Right lobe of liver (tissue), 4 donors: ENCODE measurements around the gene TNFRSF21.
"Not testable (repeated sequence)": the region's sequence is repeated elsewhere in the genome, so short reads cannot be mapped to it uniquely, and the experiment has no call there.

Source experiments
- CTCF ChIP-seq, 4 donors: fragments of 200-600 bp in 3 of 4; fragments of 450-650 bp in 1 of 4; IDR thresholded peaks; one replicate each; pipeline versions ENCODE4 v1.5.1 to v1.8.0; 2016 to 2022; ENCODE audit warnings: antibody characterized with exemption in 4 of 4, mild to moderate bottlenecking in 2 of 4
- POLR2A ChIP-seq: fragments of 450-650 bp; IDR thresholded peaks from one replicate; pipeline ENCODE4 v1.6.1; 2017; ENCODE audit warnings: antibody characterized with exemption, mild to moderate bottlenecking
- donor health status: DM: no; HTN: no; CAD: no.
- donor health status: DM: no; HTN: no; CAD: no.
- donor health status: DM: no; HTN: yes; CAD: no.

- not testable (repeated sequence) for TF ChIP-seq CTCF (IDR thresholded peaks at IDR 0.05); POLR2A
Observed at GRCh38 chr6:47315181-47315580, 5.5 kb upstream of the TNFRSF21 start.
